Lower leg skin (tissue), 4 donors: ENCODE data around the gene AHCYL2. TPM values are rescaled to one million over a fixed set of nuclear protein-coding genes. Genes with fewer than 3 reads are reported as not detected.

Source experiments
- DNase-seq, 2 donors: peaks; one replicate each; pipeline ENCODE4 v3.0.0-alpha.2; 2019; ENCODE audit warnings: low spot score in 2 of 2
- H3K4me3 ChIP-seq: fragments of 200-600 bp; sonication (generic); 2 replicates; pipeline ENCODE4 v1.5.1; 2017; ENCODE audit warnings: mild to moderate bottlenecking, low read depth; ENCODE audit not compliant: poor library complexity, severe bottlenecking
- CTCF ChIP-seq, 3 donors: fragments of 450-650 bp; IDR thresholded peaks; one replicate each; pipeline ENCODE4 v1.5.1; 2016; ENCODE audit warnings: antibody characterized with exemption in 3 of 3, mild to moderate bottlenecking in 3 of 3, moderate library complexity in 2 of 3
- POLR2A ChIP-seq, 2 donors: fragments of 450-650 bp; IDR thresholded peaks; one replicate each; pipeline ENCODE4 v1.6.1; 2016 to 2017; ENCODE audit warnings: antibody characterized with exemption in 2 of 2, mild to moderate bottlenecking in 1 of 2, moderate library complexity in 1 of 2
- WGBS, 2 donors: methylation state at CpG; one replicate each; pipeline ENCODE4 v1.1.5; 2018; 5-methylcytosine and 5-hydroxymethylcytosine counted together
- intact Hi-C: fragments of 100-400 bp; cut with DNase I; formaldehyde crosslinking; loops from one replicate; pipeline ENCODE4 v1.15.0; 2023; ENCODE audit warnings: low total_unique reads
- total RNA-seq, 4 donors: library from RNA; depleted of rRNA; stranded (reverse); fragments of >200 nt; gene quantifications; one replicate each; pipeline ENCODE4 v1.1.0, GENCODE V29; 2016

AHCYL2 gene
- total RNA-seq, 4 donors from 2014 or later, result 31.1 to 45.8 (median 39.2) TPM

- TF ChIP-seq POLR2A (IDR thresholded peaks at IDR 0.05) (no peak), CTCF (IDR thresholded peaks at IDR 0.05) (no peak)
- WGBS, 2 donors, result 88 to 92% methylated on average over 17 to 18 of the region's 18 CpGs
- no peak for DNase-seq
- intact Hi-C loops, result no loop called here
- H3K4me3 ChIP-seq, result no peak overlapping the region
Observed at GRCh38 chr7:129205987-129206785, 18.6 kb upstream of the AHCYL2 start.

DNA sequence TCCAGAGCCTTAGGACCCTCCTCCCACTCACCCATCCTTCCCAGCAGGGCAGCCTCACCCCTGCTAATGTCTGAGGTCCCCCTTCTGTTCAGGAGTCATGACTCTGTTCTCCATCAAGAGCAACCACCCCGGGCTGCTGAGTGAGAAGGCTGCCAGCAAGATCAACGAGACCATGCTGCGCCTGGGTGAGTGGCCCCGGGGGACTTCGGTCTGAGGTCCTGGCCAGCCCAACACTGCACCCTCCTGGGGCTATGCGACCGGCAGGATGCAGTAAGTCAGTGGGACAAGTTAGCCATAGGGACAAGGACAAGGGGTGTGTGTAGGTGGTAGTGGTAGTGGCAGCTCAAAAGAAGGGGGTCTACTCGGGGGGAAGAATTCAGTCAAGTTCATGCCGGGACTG lies 16.2 kb upstream of the AHCYL2 start:
- TF ChIP-seq POLR2A (IDR thresholded peaks at IDR 0.05), result no peak
- no peak for TF ChIP-seq CTCF (IDR thresholded peaks at IDR 0.05)
- intact Hi-C loops, result no loop called here
- whole genome bisulfite sequencing, 2 donors, result 72 to 79% methylated on average over 9 of the region's 9 CpGs
- H3K4me3 ChIP-seq, result no peak overlapping the region
- DNase-seq, result no peak

GRCh38 chr7:129209067-129209926 lies 15.5 kb upstream of the AHCYL2 start:
- no peak overlapping the region for H3K4me3 ChIP-seq
- TF ChIP-seq CTCF (IDR thresholded peaks at IDR 0.05) (no peak), POLR2A (IDR thresholded peaks at IDR 0.05) (no peak)
- intact Hi-C loops, result no loop called here
- WGBS, 2 donors, result 85 to 87% methylated on average over 15 of the region's 15 CpGs
- DNase-seq, result no peak

GRCh38 chr7:129210256-129210988 lies 14.4 kb upstream of the AHCYL2 start:
- whole genome bisulfite sequencing, 2 donors, result 59 to 62% methylated on average over 16 of the region's 16 CpGs
- intact Hi-C loops, result loop anchor here (2.0 to 10.0 kb wide), 3 partner anchors 44 to 154 kb away; no protein-coding TSS in a partner anchor
- no peak overlapping the region for H3K4me3 ChIP-seq
- no peak for TF ChIP-seq CTCF (IDR thresholded peaks at IDR 0.05)
- DNase-seq, result peak; percentile 55 to 95

DNA sequence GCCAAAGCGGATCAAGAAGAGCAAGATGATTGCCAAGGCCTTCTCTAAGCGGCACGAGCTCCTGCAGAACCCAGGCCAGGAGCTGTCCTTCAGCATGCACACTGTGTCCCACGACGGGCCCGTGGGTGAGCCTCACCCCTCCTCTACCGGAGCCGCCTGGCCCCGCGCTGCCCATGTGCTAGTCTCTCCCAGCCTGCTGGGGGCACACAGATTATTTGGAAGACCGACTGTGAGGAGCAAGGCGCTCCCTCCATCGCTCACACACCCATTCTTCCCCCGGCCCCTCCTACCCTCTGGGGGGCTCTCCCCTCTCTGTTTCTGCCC lies 13.9 kb upstream of the AHCYL2 start:
- 91 to 92% methylated on average over 14 of the region's 14 CpGs for WGBS, 2 donors
- intact Hi-C loops, result loop anchor here (2.0 to 10.0 kb wide), 3 partner anchors 44 to 154 kb away; no protein-coding TSS in a partner anchor
- TF ChIP-seq POLR2A (IDR thresholded peaks at IDR 0.05) (no peak), CTCF (IDR thresholded peaks at IDR 0.05) (no peak)
- H3K4me3 ChIP-seq, result no peak overlapping the region
- no peak for DNase-seq
